Central memory CD4-positive, alpha-beta T cell (primary cell): Measurements from ENCODE around the gene IGF2R.

ENCODE experiments used
- DNase-seq: peaks from one replicate; pipeline ENCODE4 v3.0.0; 2022

Gene IGF2R

DNA sequence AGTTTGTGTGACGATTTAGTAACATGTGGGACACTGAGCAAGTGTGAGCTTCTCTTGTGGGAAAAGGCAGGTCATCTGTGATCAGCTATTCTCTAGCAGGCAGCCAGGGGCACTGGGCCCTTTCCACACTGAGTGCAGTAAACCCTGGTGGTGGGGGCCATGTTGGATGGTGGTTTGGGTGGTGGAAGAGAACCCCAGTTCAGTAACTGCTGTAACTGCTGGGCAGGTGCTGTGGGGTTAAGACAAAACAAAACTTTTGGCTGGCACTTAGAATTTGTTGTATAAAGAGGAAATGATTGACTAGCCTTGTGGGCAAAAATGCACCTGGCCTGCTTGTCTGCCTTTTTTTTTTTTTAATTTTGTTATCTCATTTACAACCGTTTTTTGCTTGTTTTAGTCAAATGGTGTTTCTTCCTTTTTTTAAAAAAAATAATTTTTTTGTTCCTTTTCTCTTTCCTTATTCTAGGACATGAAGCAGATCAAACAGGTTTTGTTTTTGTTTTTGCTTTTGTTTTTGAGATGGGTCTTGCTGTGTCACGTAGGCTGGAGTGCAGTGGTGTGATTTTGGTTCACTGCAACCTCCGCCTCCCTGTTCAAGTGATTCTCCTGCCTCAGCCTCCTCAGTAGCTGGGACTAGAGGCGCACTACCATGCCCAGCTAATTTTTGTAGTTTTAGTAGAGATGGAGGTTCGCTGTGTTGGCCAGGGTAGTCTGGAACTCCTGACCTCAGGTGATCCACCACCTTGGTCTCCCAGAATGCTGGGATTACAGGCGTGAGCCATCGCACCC, 59.8 kb downstream of the IGF2R start:
- DNase-seq: no peak

DNA sequence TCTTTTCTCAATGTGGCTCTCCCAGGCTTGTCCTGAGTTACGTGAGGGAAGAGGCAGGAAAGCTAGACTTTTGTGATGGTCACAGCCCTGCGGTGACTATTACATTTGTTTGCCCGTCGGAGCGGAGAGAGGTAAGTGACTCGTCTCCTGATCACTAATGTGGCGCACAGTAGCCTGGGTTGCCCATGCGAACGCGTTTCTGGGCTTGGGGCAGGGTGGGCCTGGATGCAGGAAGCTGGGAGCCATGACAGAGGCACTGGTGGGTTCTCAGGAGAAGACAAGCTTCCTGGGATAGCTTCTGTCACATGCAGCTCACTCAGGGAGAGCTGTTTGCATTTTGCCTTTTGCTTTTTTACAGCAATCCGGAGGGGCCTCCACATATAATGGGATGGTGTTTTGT, 60.6 kb downstream of the IGF2R start:
- no peak for DNase-seq

- no peak for DNase-seq
Observed at GRCh38 chr6:160030103-160030502, 61.2 kb downstream of the IGF2R start.

GRCh38 chr6:160031442-160031841, 62.6 kb downstream of the IGF2R start:
- no peak for DNase-seq

DNA sequence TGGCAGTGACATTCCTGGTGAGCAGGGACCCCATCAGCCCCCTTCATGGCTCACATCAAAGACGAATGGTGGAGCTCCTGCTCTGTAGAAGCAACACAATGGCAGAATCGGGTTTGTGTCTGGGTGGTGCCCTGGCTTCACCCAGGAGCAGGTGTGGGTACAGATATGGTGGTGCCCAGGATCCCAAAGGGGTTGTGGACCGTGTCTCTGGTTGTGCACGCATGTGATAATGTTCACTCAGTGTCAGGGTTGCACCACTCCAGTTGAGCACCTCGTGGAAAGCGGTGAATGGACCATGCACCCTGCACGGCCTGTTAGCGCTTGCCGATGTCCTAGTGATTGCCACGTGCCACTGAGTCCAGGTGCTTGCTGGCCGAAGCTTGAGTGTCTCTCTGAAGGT, 63.0 kb downstream of the IGF2R start:
- DNase-seq: no peak

- DNase-seq: no peak
Observed at GRCh38 chr6:160032538-160032937, 63.7 kb downstream of the IGF2R start.

GRCh38 chr6:160034036-160034930, 65.4 kb downstream of the IGF2R start:
- DNase-seq: no peak

GRCh38 chr6:160035241-160035640, 66.4 kb downstream of the IGF2R start:
- DNase-seq: no peak

- no peak for DNase-seq
Observed at GRCh38 chr6:160035693-160036330, 66.9 kb downstream of the IGF2R start.

GRCh38 chr6:160036331-160036695, 67.4 kb downstream of the IGF2R start:
- DNase-seq: no peak

DNA sequence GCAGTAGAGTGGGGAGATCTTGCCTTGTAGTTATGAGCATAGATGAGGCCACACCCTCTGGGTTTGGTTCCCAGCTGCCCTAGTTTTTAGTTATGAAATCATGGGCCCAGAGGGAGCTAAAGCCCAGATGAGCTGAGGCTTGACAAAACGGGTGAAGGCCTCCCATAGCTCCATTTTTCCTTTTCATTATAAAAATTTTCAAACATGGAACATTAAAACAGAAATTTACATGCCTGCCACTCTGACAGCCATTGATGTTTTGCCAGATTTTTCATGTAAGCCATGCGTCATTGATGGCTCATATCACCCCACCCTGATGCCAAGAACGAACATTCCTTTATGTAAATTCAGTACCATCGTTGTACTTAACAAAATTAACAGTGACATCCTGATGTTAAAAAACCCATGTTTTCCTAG, 67.9 kb downstream of the IGF2R start:
- no peak for DNase-seq

DNA sequence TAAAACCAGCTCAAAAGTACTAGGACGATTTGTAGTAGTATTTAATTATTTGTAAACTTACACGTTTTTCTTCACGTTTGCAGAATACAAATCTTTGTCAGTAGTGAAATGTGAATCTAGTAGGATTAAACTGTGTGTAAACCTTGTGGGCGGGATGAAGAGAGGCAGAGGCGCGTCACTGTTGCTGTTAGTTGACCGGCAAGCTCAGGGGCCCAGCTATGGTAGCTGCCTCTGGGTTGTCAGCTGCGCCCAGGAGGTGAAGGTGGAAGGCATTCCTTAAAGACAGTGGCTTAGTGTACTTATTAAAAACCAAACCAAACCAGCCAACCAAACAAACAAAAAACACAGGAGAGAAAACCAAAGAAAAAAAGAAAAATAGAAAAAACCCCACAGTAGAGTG, 69.6 kb downstream of the IGF2R start:
- no peak for DNase-seq

DNA sequence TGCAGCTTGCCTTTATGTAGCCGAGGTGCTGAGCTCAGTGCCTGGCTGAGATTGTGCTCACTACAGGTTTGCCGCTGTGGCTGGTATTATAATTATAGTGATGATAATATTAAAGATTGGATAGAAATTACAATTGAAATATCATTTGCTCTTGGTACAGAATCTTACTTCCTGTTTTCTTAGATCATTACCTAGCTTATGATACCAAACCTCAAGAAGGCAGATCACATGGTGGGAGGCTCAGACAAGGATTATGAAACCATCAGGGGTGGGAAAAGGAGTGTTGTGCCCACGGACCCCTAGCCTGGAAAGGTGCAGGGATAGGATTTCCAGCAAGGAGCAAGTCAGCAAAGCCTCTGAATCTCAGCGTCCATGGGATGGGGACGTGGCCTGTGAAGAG, 70.6 kb downstream of the IGF2R start:
- no peak for DNase-seq

DNA sequence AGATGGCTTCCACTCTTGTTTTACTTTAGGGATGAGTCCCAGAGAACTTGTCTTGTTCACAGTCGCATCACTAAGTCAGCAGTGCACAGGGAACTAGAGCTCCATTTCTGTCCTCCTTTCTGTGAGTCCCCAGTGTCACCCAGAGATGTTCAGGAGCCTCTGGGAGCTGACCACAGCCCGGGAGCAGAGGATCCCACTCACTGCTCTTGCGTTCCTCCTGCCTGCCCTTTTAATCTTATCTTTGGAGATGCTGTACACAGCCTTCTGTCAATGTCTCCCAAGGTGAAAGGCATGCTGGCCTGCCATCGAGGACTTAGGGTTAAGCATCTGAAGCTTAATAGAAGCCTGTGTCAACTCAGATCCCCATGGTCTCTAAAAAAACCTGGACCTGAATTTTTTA, 71.2 kb downstream of the IGF2R start:
- no peak for DNase-seq

DNA sequence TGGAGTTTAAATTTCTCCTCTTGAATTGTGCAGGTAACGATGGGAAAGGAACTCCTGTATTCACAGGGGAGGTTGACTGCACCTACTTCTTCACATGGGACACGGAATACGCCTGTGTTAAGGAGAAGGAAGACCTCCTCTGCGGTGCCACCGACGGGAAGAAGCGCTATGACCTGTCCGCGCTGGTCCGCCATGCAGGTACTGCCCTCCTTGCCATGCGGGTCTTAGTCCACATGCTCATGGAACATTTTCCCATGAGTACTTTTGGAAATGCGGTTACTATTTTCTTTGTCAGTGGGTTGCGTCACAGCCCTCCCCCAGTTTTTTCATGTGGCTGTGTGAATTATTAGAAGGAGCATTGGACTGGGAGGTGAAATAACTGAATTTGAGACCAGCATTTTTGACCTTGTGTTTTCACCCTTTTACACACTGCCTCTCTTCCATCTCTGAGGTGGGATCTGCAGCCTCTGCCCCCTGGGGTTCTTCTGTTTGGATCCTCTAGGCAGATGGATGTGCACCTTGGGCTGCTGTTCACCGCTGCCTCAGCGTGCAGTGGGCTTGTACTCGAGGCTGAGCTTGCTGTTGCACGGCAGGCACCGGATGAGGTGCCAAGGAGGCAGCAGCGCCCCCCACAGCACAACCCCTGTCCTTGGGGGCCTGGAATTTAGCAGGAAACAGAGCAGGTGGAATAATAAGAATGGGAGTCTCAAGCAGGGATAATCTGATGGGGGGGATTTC, 71.8 kb downstream of the IGF2R start:
- no peak for DNase-seq

- no peak for DNase-seq
Observed at GRCh38 chr6:160041608-160042007, 72.7 kb downstream of the IGF2R start.

GRCh38 chr6:160042014-160042773, 73.3 kb downstream of the IGF2R start:
- no peak for DNase-seq

DNA sequence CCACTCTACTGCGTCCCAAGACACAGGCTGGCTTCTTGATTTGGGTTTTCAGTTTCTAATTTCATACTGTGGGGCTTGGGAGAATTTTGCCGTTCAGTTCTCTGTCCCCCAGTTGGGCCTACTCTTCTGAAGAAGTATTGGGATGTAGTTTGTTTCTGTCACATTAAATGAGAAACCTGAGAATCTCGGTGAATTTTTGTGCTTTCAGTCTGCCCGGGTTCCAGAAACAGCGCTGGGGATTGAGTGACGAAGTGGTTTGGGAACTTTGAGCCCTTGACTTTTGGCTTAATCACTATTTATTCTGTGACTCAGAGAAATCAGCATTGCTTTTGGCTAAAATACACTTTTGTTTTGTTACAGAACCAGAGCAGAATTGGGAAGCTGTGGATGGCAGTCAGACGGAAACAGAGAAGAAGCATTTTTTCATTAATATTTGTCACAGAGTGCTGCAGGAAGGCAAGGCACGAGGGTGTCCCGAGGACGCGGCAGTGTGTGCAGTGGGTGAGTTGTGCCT, 74.0 kb downstream of the IGF2R start:
- DNase-seq: no peak

- DNase-seq: no peak
Observed at GRCh38 chr6:160043784-160044183, 74.9 kb downstream of the IGF2R start.

DNA sequence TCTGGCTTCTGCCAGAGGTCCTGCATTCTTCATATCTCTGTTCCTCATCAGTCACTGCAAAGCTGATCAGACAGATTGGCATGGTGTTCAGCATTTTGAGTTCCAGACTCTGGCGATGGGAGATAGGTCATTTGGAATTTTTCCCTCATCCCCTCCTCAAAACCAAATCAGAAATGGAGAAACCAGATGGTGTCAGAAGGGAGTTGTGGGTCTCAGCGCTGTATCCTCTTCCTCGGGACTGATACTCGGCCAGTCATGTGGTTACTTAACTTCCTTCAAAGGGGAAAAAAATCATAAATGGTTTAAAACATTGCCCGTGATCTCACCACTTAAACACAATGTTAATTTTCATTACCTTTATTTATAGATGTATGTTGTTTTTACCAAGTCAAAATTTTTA, 75.8 kb downstream of the IGF2R start:
- no peak for DNase-seq

DNA sequence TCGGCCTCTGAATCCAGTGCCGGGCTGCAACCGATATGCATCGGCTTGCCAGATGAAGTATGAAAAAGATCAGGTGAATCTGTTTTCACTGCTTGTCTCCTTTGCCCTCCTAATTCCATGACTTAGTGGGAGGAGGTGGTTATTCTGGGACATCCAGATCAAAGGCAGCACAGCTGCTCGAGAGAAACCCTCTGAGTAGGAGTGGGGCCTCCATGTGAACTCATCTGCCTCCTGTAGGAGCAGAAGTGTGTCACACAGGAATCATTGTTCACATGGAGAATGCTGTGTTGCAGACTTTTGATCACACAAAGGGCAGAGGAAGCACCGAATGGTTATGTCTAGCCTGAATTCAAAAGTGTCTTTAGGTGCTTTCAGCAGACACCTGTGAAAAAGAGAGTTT, 79.6 kb downstream of the IGF2R start:
- no peak for DNase-seq

GRCh38 chr6:160049346-160049745, 80.5 kb downstream of the IGF2R start:
- DNase-seq: no peak
